ENCODE data around the gene RPS6KB2.

The RPS6KB2 gene

DNA sequence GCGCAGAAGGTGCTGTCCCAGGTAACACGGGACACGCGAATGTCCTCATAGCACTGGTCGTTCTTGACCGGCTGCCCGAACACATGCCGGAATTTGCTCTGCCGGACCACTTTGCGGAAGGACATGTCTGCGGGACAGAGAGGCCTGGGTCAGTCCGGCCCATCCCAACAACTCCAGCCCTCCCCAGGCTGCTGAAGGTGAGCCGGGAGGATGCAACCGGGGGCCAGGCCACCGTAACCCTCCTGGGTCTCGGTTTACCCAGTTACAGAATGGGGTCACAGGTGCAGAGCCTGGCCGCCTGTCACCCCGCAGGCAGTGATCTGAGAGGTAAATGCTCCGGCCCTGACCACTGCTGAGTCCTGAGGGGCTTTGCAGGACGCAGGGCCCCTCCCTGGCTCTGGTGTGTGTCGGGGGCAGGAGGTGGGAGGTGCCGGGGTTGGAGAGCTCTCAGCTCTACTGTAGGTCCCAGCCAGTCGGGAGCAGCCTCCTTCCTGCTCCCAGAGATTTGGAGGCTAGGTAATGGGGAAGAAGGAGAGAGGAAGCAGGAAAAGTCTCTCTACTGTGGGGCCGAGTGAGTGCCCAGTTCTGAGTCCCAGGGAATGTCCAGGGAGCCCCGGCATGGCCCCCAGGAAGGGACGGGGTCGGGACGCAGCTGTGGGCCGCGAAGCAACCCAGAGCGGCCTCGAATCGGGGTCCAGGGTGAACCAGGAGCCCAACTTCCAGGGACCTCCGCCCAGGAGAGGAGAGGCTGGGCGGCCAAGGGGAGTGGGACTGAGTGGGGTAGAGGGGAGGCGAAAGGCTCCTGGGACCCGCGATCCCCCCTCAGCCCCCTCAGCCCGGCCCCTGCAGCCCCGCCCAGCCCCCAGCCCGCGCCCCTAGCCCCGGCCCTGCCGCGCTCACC lies 14.5 kb downstream of the RPS6KB2 start:
- peak; percentile 26 for DNase-seq (ENCODE audit: low spot score)

DNA sequence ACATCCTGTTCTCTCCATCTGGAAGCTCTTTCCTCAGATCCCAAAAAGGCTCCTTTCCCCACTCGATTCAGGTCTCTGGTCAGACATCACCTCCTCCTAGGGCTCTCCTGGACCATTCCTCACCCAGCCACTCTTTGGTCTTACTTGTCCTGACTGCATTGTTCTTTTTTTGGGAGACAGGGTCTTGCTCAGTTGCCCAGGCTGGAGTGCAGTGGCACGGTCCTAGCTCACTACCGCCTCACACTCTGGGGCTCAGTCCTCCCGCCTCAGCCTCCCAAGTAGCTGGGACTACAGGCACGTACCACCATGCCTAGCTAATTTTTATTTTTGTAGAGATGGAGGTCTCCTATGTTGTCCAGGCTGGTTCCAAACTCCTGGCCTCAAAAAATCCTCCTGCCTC lies 17.2 kb downstream of the RPS6KB2 start:
- DNase-seq (ENCODE audit: low spot score) = no peak

DNA sequence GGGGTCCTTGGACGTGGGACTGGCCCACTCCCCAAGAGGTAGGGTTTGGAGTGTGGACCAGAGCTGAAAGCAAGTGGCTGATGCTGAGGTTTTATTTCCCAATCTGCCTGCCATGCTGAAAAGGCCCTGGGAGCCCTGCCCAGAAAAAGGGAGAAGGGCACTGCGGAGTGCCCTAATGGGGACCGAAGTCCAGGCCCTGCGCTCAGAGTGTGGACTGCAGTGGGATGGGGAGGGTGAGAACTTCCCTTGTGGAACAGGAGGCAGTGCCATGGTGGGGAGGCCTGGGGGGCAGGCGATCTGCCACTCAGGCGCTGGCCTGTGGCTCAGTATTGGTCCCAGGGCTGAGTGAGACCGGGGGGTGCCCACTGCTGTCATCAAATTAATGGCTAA lies 19.9 kb downstream of the RPS6KB2 start:
- no peak for DNase-seq (ENCODE audit: low spot score)

DNA sequence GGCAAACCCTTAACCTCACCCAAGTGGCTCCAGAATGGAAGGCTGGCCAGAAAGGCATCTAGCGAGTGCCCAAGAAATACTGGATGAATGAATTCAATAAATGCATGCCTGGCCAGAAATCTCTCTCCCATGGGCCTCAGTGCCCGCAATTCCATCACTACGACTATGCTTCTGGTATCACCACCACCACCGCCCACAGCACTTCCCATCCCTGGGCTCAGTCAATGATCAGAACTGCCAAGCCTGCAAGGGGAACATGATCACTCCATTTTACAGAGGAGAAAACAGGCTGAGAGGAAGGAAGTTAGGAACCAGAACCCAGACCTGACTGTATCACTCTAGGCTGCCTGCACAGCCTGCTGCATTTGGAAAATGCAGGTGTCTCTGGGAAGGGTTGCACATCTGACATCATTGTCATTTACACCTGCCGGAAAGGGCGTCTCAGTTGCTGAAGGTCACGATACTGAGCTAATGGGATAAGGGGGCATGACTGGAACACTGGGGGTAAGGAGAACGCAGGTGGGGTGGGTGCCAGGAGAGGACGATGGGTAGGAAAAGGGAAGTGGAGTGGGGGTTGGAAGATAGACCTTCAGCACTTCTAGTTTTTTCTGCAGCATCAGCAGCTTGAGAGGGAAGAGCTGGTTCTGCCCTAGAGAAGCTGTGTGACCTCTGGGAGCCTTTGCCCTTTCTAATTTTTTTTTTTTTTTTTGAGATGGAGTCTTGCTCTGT lies 21.0 kb downstream of the RPS6KB2 start:
- DNase-seq (ENCODE audit: low spot score) = no peak

DNA sequence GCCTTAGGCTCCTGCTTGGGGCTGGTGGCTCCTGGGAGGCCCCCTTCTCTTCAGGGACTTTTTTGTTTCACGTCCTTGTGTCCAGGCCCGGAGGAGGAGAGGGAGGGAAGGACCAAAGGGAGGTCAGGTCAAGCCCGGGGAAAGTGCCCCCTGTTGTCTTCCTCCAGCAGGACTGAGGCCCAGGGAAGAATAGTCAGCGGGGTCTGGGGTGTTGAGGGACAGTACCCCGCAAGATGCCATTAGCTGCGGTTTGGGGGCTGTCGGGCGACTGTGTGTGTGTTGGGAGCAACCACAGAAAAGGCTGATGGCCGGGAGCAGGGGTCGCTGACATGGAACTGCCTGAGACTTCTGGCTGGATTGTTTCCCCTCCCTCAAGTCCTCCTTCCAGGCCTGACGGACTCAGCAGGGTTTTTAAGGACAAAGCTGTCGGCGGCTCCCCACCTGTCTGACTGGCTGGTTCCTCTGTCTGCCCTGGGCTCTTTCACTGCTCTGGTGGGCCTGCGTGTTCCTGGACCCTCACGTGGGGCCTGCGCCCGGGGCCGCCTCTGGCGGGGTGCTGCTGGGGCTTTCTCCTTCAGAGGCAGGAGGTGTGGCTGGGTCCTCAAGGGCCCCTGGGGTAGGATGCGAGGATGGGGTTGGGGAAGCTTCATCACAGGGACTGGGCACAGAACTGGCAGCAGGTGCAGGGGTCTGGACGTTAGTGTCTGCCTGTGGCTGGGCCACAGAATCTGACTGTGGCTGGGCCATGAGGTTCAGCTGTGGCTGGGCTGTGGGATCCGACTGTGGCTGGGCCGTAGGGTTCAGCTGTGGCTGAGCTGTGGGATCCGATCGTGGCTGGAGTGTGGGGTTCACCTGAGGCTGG lies 22.7 kb downstream of the RPS6KB2 start:
- DNase-seq (ENCODE audit: low spot score) = no peak

DNA sequence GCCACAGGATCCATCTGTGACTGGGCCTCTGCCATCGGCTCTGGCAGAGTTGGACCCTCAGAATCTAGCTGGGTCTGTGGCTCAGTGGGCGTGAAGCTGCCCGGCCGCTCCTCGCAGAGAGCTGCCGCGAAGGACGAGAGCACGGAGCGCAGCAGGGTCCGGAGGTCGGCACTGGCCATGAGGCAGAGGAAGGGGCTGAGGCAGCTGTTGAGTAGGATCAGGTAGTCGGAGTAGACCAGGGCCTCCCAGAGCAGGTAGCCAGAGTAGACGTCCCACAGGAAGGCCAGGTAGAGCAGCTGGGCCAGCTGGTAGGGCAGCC lies 23.3 kb downstream of the RPS6KB2 start:
- DNase-seq (ENCODE audit: low spot score) = no peak

DNA sequence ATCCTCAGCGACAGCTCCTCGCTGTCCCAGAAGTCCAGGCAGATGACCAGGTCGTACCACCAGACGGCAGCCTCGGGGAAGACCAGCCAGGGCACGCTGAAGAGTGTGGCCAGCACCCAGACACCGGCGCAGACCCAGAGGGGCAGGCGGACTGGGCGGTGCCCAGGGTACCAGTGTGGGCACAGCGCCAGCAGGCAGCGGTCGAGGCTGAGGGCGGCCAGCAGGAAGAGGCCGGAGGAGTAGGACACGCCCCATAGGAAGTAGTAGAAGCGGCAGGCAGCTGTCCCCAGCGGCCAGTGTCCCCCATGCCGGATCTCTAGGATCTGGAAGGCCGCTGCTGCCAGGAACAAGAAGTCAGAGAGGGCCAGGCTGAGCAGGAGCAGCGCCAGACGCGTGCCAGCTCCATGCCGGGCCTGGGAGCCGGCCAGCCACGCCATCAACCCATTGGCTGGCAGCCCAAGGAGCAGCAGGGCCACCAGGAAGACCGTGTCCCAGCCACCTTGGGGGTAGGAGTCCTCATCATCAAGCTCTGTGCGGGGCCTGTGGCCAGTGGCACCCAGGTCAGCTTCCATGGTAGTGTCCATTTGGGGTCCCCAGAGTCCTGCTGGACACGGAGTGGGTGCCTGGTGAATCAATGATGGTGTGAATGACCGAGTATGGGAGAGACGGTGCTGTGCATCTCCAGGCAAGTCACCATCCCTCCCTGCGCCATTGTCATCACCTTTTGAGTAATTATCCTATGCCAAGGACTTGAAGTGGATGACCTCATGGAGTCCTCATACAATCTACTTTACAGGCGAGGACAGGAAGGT lies 24.1 kb downstream of the RPS6KB2 start, which contains the start of gene GPR152:
TSS of gene GPR152 (minus strand) at position 589 of the 812 bp plus-strand sequence. CDS start at position 584, 5 bp downstream.
- DNase-seq (ENCODE audit: low spot score) = no peak

DNA sequence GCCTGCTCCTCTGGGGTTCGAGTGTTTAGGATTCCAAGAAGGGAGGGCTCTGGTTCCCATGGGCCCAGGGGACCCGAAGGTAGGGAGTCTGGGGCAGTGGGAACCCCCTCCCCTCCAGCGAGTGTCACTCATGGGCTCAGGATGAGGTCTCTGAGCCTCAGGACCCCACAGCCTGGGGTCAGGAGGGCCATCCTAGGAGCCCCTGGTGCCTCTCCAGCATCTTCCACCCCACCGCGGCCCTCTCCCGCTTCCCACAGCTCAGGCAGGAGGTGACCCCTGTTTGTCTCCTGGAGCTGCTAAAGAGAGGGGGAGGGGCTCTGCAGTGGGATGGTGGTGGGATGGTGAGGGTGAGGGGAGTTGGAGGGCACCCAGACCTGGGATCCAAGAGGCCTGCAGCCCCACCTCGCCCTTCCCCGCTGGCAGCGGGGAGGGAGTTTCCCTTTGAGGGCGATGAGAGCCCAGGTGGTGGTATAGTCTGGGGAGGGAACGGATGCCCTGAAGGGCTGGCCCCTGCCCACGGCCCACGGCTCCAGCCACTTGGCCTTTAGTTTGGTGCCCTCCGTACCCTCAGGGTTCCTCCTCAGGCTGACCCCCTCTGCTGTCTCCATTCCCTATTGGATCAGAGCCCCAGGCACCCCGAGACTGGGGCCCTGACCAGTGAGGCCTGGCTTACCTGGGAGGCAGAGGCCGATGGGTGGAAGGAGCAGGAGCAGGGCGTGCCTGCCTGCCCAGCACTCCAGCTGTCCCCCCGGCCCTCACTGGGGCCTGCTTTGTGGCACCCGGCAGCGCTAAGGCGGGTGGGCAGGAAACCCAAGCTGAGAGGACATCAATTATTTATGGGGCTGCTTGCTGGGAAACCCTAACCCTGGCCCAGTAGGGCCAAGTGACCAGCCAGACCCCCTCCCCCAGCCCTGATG lies 25.8 kb downstream of the RPS6KB2 start:
- DNase-seq (ENCODE audit: low spot score) = no peak

DNA sequence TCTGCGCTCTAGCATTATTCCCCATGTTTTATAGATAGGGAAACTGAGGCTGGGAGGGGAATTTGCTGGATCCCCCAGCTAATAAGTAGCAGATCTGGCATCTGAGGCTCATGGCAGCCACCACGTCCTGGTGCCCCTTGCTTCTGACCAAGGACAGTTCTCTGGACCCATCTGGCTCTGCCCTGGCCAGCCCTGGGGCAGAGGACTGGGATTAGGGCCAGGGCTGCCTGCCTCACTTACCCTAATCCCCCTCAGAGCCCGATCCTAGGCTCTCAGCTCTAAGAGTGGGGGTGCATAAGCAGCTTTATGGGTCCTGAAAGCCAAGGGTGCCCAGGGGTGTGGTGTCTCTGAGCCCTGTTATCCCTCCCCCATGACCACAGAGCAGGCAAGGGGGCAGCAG lies 26.8 kb downstream of the RPS6KB2 start, which contains the start of gene CABP4:
TSS of gene CABP4 (plus strand) at position 301 of the 400 bp plus-strand sequence. CDS start at position 371, 70 bp downstream.
- no peak for DNase-seq (ENCODE audit: low spot score)

DNA sequence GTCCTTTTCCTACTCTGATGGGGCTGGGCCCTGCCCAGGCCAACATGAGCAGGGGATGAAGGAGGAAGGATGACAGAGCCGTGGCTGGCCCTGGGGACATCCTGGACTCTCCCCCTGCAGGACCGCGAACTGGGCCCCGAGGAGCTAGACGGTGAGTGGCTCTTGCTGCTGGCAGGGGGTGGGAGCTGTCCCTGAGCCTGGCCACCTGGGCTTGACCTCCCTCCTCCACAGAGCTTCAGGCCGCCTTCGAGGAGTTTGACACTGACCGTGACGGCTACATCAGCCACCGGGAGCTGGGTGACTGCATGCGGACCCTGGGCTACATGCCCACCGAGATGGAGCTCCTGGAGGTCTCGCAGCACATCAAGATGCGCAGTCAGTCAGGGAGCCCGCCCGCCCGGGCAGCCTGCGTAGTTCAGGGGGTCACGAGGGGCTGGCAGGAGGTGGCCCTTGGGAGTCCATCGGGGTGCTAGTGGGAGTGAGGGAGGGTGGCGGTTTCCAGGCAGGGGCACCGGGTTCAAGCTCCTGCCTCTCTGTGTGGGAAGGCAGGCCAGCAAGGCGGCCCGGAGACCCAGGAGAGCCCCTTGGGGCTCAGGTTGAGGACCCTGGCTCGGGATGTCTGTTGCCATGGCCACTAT lies 27.9 kb downstream of the RPS6KB2 start:
- DNase-seq (ENCODE audit: low spot score) = no peak

DNA sequence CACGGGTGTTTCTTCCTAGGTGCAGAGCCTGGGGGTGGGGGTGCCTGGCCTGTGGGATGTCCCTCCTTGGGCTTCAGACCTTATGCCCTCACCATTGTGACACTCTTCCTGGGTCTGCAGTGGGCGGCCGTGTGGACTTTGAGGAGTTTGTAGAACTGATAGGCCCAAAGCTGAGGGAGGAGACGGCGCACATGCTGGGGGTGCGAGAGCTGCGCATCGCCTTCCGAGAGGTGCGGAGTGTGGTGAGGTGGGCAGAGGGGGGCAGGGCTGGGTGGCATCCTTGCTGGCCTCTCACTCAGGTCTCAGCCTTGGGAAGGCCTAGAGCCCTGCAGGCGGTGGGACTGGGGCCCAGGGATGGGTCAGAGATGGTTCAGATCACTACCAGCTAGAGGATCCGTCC lies 29.2 kb downstream of the RPS6KB2 start:
- DNase-seq (ENCODE audit: low spot score) = no peak

DNA sequence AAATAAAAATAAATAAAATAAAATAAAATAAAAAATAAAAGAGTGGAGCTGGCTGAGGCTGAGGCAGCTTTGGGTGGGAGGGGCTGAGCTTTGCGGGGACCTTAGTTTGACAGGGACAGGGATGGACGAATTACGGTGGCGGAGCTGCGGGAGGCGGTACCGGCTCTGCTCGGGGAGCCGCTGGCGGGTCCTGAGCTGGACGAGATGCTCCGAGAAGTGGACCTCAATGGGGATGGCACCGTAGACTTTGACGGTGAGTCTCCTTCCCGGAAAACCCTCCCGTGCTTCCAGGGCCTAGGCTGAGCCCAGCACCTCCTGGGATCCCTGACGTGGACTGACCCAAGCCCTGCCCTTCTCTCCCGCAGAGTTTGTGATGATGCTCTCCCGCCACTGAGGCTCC lies 30.0 kb downstream of the RPS6KB2 start:
- no peak for DNase-seq (ENCODE audit: low spot score)

DNA sequence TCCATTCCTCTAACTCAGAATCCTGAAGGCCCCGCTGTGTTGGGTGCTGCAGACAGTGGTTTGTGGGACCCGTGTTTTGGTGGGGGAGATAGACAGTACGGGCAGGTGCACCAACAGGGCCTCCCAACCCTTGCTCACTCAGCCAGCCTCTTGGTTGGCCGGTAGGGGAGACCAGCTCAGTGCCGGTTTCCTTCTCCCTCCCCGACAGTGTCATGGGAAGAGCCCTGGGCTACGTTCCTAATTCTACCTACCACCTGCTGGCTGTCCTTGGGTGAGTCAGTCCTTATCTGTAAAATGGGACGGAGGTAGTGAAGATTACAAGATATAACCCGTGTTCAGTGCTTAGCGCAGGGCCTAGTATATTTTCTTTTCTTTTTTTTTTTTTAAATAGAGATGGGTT lies 34.9 kb downstream of the RPS6KB2 start:
- no peak for DNase-seq (ENCODE audit: low spot score)

DNA sequence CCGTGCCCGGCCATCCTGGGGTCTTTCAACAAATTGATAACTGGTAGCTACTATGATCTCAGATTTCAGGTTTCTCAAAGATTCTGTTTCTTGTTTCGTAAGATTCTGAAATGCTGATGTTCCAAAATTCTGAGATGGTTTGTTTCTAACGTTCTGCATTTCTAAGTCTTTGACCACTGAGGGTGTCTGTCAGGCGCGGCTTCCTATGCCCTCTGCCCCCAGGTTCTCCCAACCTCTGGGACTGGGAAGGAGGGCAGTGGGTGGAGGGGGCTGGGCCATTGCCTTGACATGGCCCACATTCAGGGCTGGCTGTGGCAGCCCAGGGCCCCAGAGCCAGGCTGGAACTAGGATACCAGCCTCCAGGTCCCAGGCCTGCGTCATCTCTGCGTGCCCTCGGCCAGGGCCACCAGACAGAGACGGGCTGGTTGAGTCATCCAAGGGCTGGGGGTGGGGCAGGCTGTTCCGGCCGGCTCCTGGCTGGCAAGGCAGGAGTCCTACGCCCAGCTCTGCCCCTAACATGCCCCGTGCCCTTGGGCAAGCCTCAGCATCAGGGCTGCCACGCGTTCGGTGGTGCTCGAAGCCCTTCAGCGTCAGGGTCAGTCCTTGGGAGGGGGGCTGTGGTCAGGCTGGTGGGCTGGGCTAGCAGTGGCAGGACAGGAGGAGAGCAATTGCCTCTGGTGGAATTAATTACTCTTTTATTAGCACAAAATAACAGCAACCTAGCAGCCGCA lies 35.6 kb downstream of the RPS6KB2 start:
- DNase-seq (ENCODE audit: low spot score) = peak; percentile 89

DNA sequence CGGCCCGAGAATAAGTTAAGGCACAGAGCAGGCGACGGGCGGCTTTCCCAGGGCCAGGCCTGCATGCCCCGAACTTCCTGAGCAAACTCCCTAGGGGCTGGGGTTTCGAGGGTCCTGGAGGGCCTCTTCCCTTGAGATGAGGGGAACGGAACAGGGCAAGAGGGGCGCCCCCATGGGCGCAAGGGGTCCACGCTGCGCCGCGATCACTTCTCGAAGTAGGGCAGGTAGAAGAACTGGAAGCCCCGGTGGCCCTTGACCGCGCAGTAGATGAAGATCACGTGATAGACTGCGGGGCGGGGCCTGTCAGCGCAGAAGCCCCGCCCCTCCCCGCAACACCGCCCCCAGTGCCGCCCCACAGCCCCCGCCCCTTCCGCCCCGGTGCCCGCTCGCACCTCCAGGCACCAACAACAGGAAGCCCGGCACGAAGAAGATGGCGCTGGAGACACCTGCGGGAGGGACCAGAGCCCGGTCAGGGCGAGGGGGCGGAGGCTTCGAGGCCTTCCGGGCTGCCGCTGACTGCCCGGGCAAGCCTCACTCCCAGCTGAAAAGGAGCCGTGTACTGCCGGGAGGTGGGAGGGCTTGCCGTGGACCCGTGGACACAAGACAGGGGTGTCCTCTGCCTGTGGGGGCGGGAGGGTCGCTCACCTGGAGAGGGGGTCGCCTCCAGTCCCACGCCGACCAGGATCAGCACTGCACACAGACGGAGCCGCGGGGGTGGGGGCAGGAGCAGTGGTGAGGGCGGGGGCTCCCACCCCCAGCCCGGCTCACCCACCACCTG lies 36.3 kb downstream of the RPS6KB2 start:
- DNase-seq (ENCODE audit: low spot score) = peak; percentile 90

DNA sequence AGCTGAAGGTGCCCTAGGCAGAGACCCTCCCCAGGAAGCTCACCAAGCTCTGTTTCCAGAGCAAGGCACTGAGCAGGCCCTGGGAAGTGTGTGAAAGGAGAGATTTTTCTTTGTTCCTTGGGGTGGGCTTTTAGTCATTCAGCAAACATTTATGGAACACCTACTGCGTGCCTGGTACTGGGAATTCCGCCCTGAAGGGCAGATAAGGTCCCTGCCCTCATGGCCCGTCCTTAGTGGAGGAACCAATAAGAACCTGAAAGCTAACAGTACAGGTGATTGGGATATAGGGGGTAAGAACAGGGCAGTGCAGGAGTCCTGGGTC lies 36.9 kb downstream of the RPS6KB2 start:
- DNase-seq (ENCODE audit: low spot score) = peak; percentile 45

DNA sequence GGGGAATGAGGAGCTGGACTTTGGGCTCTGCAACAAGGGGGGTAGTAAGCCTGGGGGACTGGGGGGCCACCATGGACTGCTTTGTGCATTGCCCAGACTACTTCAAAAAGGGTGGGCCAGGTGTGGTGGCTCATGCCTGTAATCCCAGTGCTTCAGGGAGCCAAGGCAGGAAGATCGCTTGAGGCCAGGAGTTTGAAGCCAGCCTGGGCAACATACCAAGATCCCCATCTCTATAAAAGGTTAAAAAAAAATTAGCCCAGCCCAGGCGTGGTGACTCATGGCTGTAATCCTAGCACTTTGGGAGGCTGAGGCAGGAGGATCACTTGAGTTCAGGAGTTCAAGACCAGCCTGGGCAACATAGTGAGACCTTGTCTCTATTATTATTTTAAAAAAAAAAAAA lies 37.2 kb downstream of the RPS6KB2 start:
- peak; percentile 59 for DNase-seq (ENCODE audit: low spot score)

DNA sequence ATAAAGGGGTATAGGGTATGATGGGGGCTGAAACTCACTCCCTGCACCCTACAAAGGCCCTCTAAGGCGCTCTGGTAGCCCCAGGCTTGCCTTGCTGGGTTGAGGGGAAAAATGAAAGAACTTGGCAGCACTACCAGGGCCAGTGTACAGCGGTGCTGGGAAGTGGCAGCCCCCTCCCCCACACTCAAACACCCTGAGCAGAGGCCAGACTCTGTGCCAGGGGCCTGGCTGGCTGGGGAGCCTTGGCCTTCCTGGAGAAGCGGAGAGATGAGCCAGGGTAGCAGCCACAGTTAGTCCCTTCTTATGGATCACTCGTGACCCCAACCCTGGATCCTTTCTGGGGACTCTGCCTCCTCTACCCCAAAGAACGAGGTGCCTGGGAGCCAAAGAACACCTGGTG lies 38.1 kb downstream of the RPS6KB2 start:
- DNase-seq (ENCODE audit: low spot score) = no peak

Data from RKO (cell line).